T-helper 1 cell (primary cell): Measurements from ENCODE around the gene RNF152.

Experiments
- DNase-seq, 5 donors: peaks; one replicate each; pipeline ENCODE4 v3.0.0-alpha.2; 2012 to 2020

Gene RNF152

DNA sequence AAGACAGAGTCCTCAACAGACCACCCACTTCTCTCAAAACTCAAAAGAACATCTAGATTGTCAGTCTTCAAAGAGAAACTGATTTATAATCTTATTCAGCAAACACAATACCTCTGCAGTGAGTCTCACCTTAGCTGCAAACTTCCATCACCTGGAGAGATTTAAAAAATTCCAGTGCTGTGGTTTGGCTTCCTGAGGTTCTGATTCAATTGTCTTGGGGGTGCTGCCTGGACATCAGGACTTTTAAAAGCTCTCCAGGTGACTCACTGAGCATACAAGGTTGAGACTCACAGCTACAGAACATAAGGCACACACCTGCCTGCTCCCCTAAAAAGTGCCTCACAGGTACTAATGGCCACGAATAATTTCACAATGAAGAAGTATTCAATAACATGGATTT is 40.3 kb downstream of the RNF152 start:
- DNase-seq, result no peak

DNA sequence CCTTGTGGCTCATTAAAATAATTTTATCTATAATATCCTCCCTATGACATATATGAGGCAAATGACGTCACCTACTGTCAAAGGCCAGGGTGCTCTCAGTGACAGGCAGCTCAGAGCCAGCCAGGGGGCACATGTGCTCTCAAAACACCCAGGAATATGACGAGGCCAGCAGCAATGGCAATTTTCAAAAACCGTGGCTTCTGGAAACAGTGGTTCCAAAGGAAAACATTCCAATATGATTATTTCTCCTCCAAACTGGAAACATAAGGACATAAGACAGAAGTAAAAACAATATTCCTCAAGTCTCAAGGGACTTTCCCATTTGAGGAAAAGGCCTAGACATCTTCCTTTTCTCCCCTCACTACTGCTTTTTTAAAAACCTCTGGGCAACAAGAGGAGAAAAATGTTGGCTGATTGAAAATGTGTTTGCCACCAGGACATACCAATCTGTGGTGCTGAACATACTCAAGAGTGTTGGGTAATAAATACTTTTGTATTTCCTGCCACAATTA is 40.8 kb downstream of the RNF152 start:
- DNase-seq, result no peak

DNA sequence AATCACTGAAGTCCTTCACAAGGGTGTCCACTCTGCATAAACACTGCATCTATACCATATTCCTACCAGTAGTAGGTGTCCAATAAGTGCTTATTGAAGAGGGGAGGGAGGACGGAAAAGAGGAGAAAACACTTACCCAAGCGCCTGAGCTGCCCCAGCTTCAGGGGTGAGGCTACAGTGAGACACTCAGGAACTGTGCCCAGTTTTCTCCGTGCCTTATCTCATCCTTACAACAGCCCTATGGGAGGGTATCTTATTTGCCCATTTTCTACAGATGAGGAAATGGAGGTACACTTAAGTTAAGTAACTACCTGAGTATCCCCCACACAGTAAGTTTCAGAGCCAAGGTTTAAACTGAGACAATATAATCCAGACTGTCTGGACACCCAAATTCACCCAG is 41.5 kb downstream of the RNF152 start:
- DNase-seq, result no peak

DNA sequence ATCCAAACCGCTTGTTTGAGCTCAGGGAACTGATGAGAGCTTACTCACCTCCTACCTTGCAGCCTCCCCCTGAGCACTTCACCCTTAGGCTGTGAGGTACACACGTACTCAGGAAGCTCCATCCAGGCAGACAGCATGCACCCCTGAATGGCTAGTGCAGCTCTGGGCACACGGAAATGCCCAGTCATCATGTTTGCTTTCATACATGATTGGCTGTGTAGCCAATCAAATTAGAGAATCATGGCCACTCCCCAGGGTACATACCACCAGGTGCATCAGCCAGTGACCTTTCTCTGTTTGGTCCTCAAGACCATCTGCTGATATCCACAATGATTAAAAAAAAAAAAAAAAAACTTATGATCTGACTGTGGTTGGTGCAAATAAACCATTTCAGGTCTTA is 42.1 kb downstream of the RNF152 start:
- no peak for DNase-seq

DNA sequence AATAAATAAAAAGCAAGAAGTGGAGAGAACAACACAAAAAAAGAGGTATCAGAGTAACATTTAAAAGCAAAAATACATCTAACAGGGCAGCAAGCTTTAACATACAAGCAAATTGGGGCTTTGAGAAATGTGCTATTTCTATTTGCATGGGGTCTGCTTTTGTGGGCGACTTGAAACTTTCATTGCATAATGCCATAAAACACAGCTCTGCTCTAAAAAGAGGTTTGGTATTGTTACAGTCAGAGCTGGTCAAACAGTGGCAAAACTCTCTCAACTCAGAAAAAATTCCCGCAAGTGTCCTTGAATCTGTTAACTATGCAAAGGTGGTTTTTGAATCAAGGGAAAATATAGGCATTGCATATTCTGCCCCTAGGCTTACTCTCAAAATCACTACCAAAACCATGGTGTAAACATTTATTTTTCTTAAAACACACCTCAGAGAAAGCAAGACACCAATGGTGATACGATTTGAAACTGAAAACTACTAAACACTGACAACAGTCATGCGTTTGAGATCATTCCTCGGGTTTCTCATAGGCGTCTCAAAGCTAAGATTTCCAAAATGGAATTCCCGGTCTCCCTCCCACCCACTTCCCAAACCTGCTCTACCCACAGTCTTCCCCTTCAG is 45.5 kb downstream of the RNF152 start:
- no peak for DNase-seq

GRCh38 chr18:61845197-61845596 is 47.6 kb downstream of the RNF152 start:
- DNase-seq, result no peak

- DNase-seq, result no peak
Observed at GRCh38 chr18:61844726-61845125, 48.1 kb downstream of the RNF152 start.

DNA sequence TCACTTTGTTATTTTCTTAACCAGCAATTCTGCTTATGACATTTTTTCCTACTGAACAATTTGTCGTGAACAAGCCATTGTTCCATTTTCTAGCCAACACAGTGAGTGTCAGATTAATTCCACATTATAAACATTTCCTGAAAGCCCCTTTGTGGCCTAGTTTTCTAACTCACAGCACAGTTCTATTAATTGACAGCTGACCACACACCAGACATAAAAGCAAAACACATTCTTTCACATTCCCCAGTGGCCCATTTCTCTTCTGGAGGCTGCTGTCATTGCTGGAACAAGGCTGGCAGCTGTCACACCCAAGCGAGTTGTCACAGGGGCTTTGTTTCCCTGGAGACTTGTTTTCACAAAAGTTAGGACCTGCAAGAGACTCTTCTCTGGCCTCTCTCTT is 50.7 kb downstream of the RNF152 start:
- DNase-seq, result no peak

DNA sequence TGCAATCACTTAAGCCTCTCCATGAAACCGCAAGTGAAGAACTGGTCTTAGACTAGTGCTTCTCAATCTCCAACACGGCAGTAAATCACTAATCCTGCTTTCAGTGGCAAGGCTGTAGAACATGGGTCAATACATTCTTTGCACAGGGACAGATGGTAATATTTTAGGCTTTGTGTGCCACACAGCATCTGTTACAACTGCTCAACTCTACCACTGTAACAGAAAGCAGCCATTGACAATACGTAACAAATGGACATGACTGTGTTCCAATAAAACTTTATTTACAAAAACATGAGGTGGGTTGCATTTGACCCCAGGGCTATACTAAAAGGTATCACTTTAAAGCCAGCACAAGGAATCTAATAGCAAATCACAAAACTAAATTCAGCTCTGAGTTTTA is 51.1 kb downstream of the RNF152 start:
- DNase-seq, result no peak

DNA sequence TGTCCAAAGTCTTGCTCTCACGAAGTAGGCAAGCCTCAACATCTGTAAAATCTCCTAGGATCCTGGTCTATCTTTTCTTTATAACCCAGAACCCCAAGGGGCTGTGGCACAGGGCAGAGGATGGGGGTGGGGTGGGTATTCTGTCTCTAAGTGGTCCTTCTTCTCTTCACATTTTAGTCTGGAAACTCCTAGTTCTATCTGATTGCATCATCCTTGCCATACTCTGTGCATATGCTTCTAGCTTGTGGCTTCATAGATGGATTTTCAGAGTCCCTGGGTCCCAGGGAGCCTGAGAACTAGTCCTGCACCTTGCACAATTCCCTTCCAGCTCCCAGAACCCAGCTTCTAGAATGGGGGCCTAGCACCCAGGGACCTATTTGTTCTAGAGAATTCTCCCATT is 52.5 kb downstream of the RNF152 start:
- DNase-seq, result no peak

DNA sequence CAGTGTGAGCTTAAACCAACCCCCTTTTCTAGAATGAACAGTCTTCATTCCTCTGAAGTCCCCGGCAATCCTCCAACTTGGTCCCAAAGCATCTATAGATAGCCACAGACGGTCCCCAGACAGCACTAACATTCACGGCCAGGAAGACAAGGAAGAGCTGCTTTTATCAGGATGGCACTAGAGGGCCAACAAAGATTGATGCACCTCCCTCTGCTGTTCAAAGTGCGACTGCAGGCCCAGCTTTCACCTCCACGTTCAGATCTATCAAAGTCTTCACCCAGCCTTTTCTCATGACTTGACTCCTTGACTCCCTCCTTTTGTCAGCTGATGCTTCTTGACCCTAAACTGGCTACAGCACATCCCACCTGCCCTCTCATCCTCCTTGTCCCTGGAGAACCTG is 54.3 kb downstream of the RNF152 start:
- DNase-seq, result no peak

- no peak for DNase-seq
Observed at GRCh38 chr18:61833978-61834377, 58.8 kb downstream of the RNF152 start.

- DNase-seq, result peak in 1 of 5 donors; percentile 19
Observed at GRCh38 chr18:61833387-61833786, 59.4 kb downstream of the RNF152 start.

- DNase-seq, result no peak
Observed at GRCh38 chr18:61832858-61833257, 59.9 kb downstream of the RNF152 start.

DNA sequence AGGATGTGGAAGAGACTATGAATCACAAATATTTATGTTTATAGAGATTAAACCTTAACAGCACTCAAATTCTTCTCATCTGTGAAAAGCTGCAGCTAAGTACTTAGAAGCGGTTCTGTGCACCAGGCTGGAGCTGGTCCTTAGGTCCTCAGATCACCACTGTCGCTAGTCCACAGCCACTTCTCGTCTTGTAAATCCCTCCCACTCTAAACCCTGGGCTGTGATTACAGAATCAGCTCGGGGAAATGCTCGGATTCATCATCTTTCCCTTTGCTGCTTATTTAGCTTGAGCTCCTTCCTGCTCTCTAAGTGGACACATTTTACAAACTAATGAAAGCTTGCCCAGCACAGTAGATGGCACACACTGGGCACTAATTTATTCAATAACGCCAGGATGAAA is 61.7 kb downstream of the RNF152 start:
- DNase-seq, result no peak

- no peak for DNase-seq
Observed at GRCh38 chr18:61829108-61829507, 63.7 kb downstream of the RNF152 start.

GRCh38 chr18:61827591-61827990 is 65.2 kb downstream of the RNF152 start:
- no peak for DNase-seq

DNA sequence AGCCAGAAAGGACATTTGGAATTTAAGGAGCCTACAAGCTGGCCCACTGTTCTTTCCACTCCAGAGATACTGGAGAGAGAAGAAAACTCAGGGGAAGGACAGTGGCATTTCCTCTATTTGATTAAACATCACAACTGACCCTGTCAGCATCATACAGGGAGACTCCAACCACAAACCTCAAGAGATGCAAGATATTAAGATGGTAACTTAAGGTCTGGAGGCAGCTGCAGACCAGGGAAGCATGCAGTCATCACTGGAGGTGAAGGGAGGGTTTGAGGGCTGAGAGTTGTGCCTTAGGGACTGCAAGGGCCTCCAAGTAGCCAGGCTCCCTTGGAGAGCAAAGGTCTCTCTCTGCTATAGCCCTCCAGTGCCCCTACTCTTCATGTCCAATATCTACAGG is 67.4 kb downstream of the RNF152 start:
- DNase-seq, result no peak

DNA sequence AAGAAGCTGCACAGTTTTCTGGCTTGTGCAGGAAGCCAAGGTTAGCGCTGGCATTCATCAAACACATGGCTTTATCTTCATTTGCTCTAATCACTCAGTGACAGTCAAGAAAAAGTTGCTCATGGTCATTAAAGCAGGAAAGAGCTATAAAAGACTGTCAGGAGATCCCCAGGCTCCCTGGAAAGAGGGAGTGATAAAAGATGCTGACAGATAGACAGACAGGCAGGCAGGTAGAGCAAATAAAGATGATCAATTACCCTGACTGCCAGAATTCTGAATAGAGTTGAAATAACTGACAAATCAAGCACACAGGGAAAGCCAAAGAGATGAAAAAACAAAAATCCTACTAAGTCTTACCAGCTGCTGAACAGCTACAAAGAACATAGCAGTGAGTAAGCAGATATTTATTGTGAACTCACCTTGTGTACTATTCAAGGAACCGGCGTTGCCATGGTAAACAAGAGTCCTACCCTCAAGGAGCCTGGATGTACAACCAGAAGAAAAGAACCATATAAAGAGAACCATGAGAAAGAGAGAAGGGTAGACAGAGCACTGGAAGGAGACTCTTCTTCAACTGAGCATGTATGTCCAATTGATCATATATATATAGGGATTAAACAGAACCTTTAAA is 68.0 kb downstream of the RNF152 start:
- no peak for DNase-seq

GRCh38 chr18:61823595-61823994 is 69.2 kb downstream of the RNF152 start:
- DNase-seq, result no peak

DNA sequence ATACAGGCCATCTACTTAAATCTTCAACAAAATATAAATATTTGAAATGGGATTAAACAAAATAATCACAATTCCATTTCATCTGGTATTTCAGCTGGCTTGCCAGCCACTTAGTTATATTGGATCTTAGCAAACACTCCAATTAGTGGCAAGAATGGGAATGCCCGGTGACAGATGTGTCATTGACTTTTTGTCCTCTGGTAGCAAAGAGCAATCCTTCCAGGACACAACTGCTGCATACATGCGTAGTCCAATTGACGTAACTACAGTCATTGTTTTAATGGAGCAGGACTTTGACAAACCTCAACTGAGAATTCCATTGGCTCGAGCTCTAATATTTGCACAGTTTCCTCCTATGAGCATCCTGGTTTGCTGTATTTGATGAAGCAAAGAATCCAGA is 69.9 kb downstream of the RNF152 start:
- DNase-seq, result no peak

DNA sequence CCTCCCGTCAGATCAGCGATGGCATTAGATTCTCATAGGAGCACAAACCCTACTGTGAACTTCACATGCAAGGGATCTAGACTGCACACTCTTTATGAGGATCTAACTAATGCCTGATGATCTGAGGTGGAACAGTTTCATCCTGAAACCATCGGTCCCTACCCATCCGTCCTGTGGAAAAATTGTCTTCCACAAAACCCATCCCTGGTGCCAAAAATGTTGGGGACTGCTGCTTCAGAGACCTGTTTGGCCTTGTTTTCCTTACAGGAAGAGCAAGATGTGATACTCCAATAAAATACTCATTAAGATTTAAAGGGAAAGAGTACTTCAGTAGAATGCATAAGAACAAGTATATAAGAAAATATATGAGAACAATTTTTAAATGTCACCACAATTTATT is 71.1 kb downstream of the RNF152 start:
- no peak for DNase-seq

- DNase-seq, result no peak
Observed at GRCh38 chr18:61820882-61821281, 71.9 kb downstream of the RNF152 start.

GRCh38 chr18:61817086-61817485 is 75.7 kb downstream of the RNF152 start:
- DNase-seq, result no peak
